Measurements from ENCODE around the gene PNPLA7. TPM values are rescaled to one million over a fixed set of nuclear protein-coding genes. Genes with fewer than 3 reads are reported as not detected.
"Not testable (repeated sequence)": the region's sequence is repeated elsewhere in the genome, so short reads cannot be mapped to it uniquely, and the experiment has no call there.

The PNPLA7 gene
- polyA plus RNA-seq, 3 donors, result 2.1 to 5.1 (median 2.4) TPM

DNA sequence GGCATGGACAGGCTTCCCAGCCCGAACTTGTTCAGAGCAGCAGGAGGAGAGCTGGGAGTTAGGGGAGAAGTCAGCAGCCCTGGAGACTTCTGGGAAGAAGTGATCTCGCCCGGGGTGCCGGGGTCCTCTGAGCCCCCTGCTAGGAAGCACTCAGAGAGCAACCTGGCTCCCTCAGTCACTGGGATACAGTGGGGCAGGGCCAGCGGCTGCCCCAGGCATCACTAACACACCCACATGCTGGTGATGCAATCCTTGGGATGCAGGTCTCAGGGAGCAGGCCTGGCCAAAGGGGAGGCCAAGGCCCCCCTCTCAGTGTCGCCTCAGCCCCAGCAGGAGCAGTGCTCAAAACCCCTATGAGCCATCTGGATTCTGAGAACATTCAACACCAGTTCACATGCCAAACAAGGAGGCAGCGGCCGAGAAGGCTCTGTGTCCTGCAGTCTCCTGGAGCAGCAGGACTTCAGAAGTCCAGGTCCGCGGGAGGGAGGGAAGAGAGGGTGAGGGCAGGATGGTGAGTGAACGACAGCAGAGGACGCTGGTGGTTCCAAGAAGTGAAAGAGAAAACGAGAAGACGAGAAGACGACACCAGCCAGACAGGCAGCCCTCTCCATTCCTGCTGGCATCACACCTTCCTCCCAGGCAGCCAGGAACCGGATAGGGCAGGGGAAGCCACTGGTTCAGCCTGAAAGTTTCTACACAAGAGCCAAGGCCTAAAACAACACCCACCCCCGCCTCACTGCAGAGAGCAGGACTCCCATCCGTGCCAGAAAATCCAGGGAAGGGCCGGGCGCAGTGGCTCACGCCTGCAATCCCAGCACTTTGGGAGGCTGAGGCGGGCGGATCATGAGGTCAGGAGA lies 2.3 kb downstream of the PNPLA7 start:
- DNase-seq (ENCODE audit: extremely low read depth in 1 of 11, low read depth in 9 of 11, low spot score in 4 of 11), result no peak

- DNase-seq (ENCODE audit: extremely low read depth in 1 of 11, low read depth in 9 of 11, low spot score in 4 of 11), result no peak
These were observed 5.1 kb downstream of the PNPLA7 start for GRCh38 chr9:137545123-137545522.

- DNase-seq (ENCODE audit: extremely low read depth in 1 of 11, low read depth in 9 of 11, low spot score in 4 of 11), result no peak
These were observed 5.9 kb downstream of the PNPLA7 start for GRCh38 chr9:137544176-137544760.

DNA sequence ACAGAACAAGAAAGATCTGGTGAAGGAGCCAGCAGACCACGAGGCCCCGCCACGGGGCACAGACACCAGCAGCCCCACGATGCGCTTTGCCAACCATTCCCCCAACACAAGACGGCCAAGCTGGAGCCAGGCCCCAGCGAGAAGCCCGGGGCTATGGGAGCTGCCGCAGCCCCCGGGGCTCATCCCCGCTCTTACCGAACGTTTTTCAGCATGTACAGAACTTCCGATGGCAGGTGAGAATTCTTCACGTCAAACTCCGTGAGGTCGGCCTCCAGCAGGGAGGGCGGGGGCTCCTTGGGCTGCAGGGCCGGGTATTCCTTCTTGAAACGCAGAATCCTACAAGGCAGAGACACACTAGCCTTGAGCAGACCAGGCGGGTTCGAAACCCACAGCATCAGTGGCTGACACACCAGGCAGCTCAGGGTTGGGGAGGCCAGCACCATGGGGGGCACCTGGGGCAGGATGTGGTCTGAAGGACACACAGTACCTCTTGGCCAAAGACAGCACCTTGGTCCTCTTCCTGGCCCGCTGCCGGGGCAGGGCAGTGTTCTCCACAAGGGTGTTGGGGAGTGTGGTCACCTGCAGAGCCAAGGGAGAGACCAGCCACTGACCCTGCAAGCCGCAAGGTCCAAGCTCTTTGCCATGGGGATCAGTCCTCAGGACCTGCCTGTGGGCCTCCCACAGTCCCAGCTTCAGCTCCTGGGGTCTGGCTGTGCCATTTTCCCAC lies 6.8 kb downstream of the PNPLA7 start:
- DNase-seq (ENCODE audit: extremely low read depth in 1 of 11, low read depth in 9 of 11, low spot score in 4 of 11), result no peak

DNA sequence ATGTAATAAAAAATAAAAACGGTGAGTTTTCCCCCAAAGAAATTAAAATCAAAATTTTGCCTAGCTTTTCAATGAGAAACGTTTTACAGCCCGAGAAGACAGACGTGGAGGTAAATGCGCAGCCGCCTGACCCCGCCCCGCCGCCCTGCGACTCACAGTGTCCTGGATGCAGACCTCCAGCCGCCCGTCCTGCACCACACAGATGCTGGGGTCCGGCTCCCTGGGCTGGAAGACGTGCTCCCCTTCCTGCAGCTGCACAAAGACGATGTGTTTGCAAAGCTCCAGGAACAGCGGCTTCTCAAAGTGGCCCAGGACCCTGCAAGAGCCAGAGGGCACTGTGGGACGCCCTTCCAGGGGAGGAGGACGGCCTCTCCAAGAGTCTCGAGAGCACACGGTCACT lies 7.7 kb downstream of the PNPLA7 start:
- DNase-seq (ENCODE audit: extremely low read depth in 1 of 11, low read depth in 9 of 11, low spot score in 4 of 11), result no peak

DNA sequence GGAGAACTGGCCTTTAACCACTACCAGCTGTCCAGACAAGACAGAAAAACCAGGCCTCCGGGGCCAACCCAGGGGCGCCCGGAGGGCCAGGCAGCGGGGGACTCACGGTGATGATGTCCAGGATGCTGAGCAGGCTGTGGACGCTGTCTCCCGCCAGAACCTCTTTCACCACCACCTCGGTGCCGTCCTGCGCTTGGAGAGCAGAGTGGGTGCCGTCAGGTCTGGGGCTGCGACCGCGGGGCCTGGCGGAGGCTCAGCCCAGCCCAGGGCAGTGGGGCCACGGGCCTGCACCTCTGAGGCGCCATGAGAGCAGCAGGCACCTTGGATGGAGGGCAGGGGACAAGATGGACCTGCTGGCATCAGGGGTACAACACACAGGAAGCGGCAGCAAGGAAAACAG lies 9.7 kb downstream of the PNPLA7 start:
- DNase-seq (ENCODE audit: extremely low read depth in 1 of 11, low read depth in 9 of 11, low spot score in 4 of 11), result no peak

GRCh38 chr9:137538058-137538457 lies 12.1 kb downstream of the PNPLA7 start:
- no peak for DNase-seq (ENCODE audit: extremely low read depth in 1 of 11, low read depth in 9 of 11, low spot score in 4 of 11)

- DNase-seq (ENCODE audit: extremely low read depth in 1 of 11, low read depth in 9 of 11, low spot score in 4 of 11), result not testable (repeated sequence)
These were observed 13.5 kb downstream of the PNPLA7 start for GRCh38 chr9:137536594-137537131.

GRCh38 chr9:137535120-137535428 lies 15.1 kb downstream of the PNPLA7 start:
- no peak for DNase-seq (ENCODE audit: extremely low read depth in 1 of 11, low read depth in 9 of 11, low spot score in 4 of 11)

DNA sequence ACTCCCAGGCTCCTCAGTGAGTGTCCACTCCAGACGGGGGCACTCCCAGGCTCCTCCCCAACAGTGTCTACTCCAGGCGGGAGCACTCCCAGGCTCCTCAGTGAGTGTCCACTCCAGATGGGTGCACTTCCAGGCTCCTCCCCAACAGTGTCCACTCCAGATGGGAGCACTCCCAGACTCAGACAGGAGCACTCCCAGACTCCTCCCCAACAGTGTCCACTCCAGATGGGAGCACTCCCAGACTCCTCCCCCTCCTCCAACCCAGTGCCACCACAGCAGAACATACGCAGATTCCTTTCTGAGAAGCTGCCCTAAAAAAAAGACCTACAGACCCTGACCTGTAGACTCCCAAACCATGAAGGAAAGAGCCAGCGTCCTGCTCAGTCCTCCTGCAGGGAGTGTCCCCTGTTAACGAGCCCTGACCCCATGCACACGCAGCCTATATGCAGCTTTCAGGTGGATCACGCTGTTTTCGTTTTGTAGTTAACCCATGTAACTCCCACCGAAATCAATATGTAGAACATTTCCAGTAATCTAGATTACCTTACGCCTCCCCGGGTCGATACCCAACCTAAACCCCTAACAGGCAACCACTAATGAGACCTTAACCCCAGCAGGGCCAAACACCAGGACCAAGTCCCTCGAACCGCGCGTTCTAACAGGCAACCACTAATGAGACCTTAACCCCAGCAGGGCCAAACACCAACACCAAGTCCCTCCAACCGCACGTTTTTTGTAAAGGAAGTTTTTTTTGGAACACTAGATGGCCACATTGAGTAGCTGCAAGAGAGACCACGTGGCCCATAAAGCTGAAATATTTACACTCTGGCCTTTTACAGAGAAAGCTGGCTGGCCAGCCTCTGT lies 15.7 kb downstream of the PNPLA7 start:
- DNase-seq (ENCODE audit: extremely low read depth in 1 of 11, low read depth in 9 of 11, low spot score in 4 of 11), result peak in 7 of 11 donors; percentile 50 to 75 (median 63)

DNA sequence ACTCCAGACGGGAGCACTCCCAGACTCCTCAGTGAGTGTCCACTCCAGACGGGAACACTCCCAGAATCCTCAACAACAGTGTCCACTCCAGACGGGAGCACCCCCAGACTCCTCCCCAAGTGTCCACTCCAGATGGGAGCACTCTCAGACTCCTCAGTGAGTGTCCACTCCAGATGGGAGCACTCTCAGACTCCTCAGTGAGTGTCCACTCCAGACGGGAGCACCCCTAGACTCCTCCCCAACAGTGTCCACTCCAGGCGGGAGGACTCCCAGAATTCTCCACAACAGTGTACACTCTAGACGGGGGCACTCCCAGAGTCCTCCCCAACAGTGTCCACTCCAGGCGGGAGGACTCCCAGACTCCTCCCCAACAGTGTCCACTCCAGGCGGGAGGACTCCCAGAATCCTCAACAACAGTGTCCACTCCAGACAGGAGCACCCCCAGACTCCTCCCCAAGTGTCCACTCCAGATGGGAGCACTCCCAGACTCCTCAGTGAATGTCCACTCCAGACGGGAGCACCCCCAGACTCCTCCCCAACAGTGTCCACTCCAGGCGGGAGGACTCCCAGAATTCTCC lies 17.2 kb downstream of the PNPLA7 start:
- DNase-seq (ENCODE audit: extremely low read depth in 1 of 11, low read depth in 9 of 11, low spot score in 4 of 11), result not testable (repeated sequence)

DNA sequence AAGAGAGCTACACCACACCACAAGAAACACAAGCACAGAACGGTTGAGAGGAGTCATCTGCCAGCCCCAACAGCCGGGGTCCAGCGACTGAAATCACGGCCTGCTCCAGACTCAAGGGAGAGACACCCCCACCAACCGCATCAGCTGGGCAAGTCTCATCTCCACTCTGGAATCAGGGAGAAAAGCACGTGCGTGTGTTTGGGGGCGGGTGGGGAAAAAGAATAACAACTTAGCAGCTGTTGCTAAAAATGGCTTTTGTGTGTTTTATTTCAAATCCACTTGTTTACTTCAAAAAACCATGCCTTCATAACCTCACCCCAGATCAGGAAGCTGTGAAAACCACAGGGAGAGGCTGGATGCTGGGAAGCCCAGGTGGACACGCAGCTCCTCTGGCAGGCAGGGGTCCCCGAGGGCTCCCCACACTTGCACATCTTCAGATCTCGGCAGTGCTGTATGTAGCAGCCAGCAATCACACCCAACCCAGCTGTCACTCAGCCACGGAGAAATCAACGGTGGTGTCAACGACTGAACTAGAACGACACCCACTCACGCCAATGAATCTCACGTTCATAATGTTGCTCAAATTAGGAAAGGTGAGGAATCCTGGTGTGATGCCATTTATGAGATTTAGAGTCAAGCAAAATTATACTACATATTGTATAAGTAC lies 19.0 kb downstream of the PNPLA7 start:
- DNase-seq (ENCODE audit: extremely low read depth in 1 of 11, low read depth in 9 of 11, low spot score in 4 of 11), result no peak

GRCh38 chr9:137530331-137530730 lies 19.9 kb downstream of the PNPLA7 start:
- DNase-seq (ENCODE audit: extremely low read depth in 1 of 11, low read depth in 9 of 11, low spot score in 4 of 11), result no peak

- no peak for DNase-seq (ENCODE audit: extremely low read depth in 1 of 11, low read depth in 9 of 11, low spot score in 4 of 11)
These were observed 25.3 kb downstream of the PNPLA7 start for GRCh38 chr9:137524981-137525317.

- DNase-seq (ENCODE audit: extremely low read depth in 1 of 11, low read depth in 9 of 11, low spot score in 4 of 11), result no peak
These were observed 25.8 kb downstream of the PNPLA7 start for GRCh38 chr9:137524161-137524980.

GRCh38 chr9:137522746-137523455 lies 27.3 kb downstream of the PNPLA7 start:
- DNase-seq (ENCODE audit: extremely low read depth in 1 of 11, low read depth in 9 of 11, low spot score in 4 of 11), result no peak
